ENCODE data around the gene F12.
"Not testable (repeated sequence)": the region's sequence is repeated elsewhere in the genome, so short reads cannot be mapped to it uniquely, and the experiment has no call there.

The F12 gene

DNA sequence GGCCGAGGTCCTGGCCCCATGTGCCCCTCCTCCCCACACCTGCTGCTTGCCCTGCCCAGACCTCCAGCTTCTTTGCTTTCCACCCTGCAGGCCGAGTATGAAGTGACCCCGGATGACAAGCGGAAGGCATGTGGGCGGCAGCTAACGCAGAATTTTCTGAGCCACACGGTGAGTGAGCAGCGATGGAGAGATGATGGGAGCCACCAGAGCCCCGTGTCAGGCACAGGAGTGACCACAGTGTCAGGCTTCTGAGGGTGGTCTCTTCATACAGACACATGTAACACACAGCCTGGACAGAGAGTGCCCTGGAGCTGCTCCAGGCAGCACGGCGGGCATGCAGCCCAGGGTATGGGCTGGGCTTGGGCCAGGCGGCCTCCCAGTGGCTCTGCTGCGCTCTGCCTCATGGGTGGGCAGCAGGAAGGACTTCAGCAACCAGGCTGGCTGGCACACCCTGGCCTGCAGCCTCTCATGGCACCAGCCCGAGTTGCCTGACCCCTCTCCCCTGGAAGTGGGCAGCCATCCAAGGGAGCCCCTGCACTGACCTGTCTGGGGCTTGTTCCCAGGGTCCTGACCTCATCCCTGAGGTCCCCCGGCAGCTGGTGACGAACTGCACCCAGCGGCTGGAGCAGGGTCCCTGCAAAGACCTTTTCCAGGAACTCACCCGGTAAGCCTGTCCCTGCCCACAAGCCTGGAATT, 22.9 kb upstream of the F12 start:
- DNase-seq = no peak

GRCh38 chr5:177431317-177432142, 22.2 kb upstream of the F12 start:
- peak; percentile 37 for DNase-seq

DNA sequence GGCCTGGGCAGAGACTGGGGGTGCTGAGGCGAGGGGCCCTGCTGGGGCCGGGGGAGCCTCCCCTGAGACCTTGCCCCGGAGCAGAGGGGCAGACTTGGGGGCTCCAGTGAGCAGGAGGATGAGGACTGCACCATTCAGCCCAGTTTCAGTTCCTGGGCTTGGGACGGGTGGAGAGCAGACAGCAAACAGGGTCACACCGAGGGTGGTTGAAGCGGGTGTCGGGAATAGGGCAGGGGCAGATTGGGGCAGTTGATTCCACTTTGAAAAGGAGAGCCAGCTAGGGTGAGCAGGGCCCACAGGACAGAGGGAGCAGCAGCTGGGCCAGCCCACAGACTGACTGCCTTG, 21.6 kb upstream of the F12 start:
- no peak for DNase-seq

- no peak for DNase-seq
These were observed 21.0 kb upstream of the F12 start for GRCh38 chr5:177430140-177430951.

DNA sequence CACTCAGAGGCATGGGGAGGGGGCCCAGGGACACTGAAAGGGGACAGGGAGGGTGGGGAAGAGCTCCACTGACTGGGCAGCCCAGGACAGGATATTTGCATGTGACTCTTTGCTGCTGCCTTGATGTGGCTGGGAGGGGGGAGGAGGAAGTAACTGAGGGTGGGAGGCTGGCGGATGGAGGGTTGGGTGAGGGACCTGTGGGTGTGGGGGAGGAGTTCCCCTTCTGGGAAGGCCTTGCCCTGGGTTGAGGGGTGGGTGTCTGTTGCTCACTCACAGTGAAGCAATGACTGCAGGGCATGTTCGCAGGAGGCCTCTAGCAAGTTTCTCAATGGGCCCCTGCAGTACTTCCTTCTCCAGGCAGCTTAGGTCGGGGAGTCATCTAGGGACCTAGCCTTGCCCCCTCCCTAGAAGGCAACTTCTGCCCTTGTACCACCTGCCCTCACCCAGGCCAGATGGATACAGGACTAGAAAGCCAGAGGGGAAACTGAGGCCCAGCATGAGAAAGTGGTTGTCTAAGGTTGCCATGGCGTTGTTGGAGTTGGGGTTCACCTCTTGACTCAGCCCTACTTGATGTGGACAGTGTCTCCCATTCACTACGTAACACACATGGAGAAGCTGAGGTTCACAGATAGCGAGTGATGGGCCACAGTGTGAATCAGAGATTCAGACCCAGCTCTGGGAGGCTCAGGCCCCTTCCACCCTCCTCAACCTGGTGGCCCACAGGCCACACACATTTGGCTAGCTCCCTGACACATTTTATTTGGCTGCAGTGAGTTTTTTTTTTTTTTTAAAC, 20.1 kb upstream of the F12 start:
- DNase-seq = peak; percentile 62

GRCh38 chr5:177428574-177429217, 19.3 kb upstream of the F12 start:
- DNase-seq = no peak

GRCh38 chr5:177427919-177428573, 18.7 kb upstream of the F12 start:
- DNase-seq = no peak

DNA sequence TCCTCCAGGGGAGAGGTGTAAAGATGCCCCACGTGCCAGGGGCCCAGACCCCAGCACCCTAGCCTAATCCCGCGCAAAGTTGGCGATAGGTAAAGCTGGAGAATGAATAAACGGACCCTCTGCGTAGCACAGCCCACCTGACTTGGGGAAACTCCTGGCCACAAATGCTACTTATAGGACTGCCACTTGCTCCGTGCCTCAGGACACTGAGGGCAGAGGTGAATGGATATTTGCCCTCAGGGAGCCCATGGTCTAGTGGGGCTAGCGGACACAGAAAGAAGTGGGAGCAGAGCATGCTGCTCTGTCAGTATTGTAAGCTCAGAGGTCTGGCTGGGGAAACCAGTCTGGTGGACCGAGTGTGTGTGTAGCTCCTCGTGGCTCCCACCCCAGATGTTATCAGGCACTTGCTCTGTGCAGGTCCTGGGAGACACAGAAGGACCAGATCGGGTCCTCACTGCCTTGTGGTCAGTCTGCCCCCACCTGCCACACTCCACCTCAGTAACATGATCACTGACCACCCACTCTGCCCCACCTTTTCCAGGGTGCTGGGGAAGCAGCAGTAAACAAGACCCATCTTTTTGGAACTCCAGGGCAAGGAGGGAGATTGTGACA, 18.0 kb upstream of the F12 start:
- DNase-seq = no peak

GRCh38 chr5:177426566-177427210, 17.3 kb upstream of the F12 start, which contains the start of gene GRK6:
Gene GRK6, plus strand, starts transcription at chr5:177426676. Its CDS starts 170 bp downstream, at chr5:177426846.
- peak; percentile 49 for DNase-seq

GRCh38 chr5:177425801-177426565, 16.6 kb upstream of the F12 start:
- DNase-seq = peak; percentile 99

GRCh38 chr5:177425196-177425800, 15.9 kb upstream of the F12 start:
- no peak for DNase-seq

DNA sequence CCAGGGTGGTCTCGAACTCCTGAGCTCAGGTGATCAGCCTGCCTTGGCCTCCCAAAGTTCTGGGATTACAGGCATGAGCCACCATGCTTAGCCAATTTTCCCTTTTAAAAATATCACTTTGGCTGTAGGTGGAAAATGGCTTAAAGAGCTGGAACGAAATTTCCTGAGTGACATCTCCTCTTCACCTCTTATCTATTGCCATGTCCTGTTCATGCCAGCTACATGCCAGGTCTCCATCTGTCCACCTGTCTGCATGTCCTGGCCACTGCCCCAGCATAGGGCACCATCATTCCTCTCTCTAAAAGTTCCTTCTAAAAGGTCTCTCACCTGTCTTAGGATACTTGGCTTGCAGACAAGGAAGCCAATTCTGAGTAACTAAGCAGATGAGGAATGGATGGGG, 14.3 kb upstream of the F12 start:
- DNase-seq = no peak

DNA sequence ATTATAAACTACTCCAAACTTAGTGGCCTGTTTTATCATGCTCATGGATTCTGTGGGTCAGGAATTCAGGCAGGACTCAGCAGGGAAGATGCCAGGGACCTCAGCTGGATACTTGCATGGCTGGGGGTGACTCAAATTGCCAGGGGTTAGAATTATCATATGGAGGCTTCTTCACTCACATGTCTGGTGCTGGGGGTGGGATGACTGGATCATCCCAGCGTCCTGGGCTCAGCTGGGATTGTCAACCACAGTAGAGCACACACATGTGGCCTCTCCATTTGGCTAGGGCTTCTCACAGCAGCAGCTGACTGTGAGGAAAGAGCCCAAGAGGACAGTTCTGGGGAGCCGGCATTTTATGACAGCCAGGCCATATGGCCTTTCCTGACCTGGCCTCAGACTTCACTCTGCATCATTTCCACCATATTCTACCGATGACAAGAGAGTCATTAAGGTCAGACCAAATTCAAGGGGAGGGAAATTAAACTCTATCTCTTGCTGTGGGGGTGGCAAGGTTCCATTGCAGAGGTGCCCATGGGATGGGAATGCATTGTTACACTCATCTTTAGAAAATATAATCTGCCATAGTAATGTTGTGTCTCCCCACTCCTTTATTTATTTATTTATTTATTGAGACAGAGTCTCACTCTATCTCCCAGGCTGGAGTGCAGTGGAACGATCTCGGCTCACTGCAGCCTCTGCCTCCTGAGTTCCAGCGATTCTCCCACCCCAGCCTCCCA, 11.9 kb upstream of the F12 start:
- no peak for DNase-seq

DNA sequence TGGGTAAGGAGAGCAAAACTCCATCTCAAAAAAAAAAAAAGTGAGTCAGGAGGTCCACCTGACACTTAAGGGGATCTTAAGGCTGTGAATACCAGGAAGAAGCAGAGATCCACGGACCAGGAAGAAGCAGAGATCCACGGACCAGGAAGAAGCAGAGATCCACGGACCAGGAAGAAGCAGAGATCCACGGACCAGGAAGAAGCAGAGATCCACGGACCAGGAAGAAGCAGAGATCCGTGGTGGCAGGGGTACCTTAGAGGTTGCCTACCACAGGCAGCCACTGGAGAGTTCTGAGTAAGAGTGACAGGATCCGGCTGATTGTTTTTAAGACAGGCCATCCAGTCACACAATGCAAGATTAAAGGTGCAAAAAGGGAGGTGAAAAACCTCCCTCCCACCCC, 11.1 kb upstream of the F12 start:
- not testable (repeated sequence) for DNase-seq

- DNase-seq = no peak
These were observed 9.7 kb upstream of the F12 start for GRCh38 chr5:177419046-177419445.

DNA sequence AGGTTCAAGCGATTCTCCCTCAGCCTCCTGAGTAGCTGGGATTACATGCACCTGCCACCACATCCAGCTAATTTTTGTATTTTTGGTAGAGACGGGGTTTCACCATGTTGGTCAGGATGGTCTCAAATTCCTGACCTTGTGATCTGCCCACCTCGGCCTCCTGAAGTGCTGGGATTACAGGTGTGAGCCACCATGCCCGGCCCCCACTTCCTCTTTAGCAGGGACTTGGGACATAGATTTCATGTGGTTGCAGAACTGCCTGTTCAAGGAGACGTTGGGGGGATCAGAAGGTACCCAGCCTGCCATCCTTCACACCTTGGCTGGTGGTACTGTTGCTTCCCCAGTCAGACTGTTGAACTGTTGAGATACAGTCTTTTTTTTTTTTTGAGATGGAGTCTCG, 7.7 kb upstream of the F12 start:
- not testable (repeated sequence) for DNase-seq

GRCh38 chr5:177414481-177414880, 5.1 kb upstream of the F12 start:
- DNase-seq = no peak

- no peak for DNase-seq
These were observed 3.4 kb upstream of the F12 start for GRCh38 chr5:177412603-177413233.
